Measurements from ENCODE around the gene AJAP1.
"Not testable (repeated sequence)": the region's sequence is repeated elsewhere in the genome, so short reads cannot be mapped to it uniquely, and the experiment has no call there.

The AJAP1 gene

DNA sequence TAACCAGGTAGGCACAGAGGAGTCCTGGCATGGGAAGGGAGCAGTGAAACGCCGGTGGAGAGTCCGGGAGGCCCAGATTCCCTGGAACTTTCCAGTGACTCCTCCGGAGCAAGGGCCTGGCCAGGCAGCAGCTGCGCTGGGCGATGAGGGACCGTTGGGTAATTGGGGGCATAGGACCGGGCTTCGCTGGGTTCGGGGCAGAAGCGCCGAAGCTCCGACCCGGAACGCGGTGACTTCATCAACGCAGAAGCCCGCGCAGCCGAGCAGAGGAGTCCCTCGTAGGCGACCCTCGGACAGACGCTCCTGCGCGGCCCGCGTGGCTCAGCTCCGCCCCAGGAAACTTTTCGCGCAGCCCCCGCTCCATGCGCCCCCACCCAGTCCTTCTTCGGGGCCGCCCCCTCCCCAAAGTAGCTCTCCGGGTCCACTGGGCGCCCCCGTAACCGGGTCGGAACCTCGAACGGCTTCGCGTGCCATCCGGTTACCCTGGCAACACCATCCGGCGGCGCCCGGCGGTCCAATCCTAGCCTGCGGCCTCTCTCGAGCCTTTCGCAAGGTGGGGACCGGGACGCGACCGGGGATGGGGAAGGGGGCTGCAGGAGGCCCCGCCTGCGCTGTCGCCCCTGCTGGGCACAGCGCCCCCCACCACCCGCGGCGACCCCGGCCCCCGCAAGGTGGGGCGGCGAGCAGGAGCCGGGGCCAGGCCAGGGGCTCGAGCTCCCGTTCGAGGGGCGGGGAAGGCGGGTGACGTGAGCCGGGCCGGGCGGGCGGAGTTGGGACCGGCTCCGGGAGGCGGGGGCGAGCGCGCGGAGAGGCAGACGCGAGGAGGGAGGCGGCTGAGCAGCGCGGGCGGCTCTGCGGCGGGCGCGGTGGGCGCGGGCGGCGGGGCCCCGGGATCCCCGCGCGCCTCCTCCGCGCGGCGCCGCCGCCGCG is at the start of gene AJAP1:
Gene AJAP1 (plus strand): TSS at position 814 of the 930 bp plus-strand sequence. CDS start 817 bp downstream, outside the sequence.
- DNase-seq: no peak

- DNase-seq: no peak
Observed at GRCh38 chr1:4605158-4605557, 49.3 kb upstream of the AJAP1 start.

DNA sequence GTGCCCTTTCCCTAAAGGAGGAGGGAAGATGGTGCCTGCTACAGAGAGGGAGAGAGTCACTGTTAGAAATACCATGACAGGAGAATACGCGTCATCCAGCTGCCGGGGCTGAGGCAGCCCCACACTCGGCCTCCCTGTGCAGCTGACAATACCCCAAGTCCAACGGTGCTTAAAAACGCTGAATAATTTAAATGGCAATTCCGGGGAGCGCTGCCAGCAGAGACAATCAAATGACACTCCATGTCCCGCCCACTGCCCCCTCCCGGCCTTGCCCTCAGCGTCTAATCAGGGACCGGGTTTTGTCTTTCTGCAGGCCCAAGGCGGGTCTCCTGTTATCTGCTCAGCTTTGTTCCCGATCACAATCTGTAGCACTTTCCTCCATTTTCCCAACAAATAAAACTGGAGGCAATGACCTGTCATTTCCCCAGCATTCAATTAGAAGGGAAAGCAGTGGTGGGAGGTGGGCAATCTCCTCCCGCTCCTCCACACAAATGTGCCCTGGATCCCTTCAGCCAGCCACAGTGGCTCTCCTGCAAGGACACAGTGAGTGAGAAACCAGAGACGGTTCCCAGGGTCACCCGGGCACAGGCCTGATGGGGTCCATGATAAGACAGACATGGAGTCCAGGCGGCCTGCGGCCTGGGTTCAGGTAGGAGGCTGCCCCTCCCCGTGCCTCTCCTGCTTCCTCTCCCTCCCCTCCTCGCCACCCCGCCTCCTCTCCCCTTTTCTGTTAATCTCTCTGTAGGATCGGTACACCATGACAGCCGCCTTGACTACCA is 42.7 kb upstream of the AJAP1 start:
- no peak for DNase-seq

GRCh38 chr1:4612991-4613390 is 41.4 kb upstream of the AJAP1 start:
- no peak for DNase-seq

GRCh38 chr1:4613606-4614370 is 40.6 kb upstream of the AJAP1 start:
- no peak for DNase-seq

GRCh38 chr1:4614371-4615137 is 39.9 kb upstream of the AJAP1 start:
- no peak for DNase-seq

DNA sequence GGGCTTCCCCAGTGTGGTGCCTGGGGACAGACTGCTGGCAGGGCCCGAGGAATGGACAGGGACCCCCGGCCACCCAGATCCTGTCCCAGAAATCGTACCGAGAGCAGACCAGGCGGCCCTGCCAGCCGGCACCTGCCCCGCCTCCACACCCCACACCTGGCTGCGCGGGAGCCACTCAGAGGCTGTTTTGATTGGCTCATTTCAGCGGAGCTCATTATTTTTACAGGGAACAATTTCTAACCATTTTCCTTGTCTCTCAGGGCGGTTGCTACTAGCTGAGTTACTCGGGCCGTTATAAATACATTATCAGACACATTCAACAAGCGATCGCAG is 39.3 kb upstream of the AJAP1 start:
- no peak for DNase-seq

DNA sequence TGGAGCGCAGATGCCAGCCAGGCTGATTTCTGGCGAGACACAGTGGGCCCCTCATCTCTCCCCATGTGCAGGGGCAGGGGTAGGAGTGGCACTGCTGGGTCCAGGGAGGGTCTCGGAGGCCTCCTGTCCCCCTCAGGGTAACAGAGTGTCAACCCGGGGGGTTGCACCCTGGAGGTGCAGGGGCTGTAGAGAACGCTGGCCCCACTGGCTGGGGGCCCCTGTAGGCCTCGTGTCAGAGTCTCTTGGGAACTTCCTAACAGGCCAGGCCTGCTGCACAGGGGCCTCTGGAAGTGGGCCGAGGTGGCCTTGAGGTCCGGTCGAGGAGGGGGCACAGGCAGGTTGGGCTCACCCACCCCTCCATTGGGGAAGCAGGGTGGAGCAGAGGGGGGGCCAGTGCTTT is 38.9 kb upstream of the AJAP1 start:
- DNase-seq: no peak

DNA sequence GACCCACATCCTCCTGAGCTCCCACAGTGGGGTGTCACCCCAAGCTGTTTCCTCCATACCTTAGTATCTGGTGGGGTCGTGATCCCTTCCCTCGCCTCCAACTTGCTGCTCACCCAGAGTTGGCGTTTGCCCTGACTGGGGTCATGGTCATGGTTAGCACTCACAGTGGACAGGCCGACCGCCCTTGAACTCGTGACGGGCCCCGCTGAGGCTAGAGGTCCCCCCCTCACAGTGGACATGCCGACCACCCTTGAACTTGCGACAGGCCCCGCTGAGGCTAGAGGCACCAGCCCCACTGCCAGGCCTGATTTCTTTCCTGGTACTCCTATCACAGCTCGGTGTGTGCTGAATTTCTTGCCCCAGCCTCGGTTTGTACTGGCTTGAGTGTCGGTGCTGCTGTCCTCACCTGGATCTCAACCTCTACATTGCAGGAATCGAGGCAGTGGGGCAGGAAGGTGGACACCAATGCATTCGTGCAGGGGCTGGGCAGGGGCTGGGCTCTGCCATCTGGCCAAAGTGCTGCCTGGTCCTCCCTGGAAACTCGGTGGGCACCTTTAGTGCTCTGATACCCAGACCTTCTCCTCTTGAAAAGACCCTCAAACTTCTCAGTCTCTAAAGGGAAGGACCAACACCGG is 37.5 kb upstream of the AJAP1 start:
- DNase-seq: no peak

DNA sequence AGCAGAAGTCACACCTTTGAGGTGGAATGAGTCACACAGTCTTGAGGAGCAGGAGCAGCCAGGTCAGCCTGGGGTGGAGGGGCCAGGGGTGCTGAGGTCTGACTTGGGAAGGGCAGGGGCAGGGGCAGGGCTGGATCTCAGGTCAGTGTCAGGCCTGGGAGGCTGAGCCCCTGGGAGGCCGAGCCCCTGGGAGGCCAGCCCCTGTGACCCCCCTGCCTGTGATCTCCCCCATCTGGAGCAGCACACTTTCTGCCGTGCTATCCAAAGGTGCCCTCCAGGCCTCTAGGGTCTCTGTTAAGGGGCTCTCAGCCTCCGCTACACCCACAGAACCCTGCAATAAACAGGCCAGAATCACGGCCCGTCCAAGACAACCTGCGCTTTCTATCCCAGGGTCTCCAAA is 36.9 kb upstream of the AJAP1 start:
- no peak for DNase-seq

GRCh38 chr1:4618827-4619226 is 35.6 kb upstream of the AJAP1 start:
- not testable (repeated sequence) for DNase-seq

DNA sequence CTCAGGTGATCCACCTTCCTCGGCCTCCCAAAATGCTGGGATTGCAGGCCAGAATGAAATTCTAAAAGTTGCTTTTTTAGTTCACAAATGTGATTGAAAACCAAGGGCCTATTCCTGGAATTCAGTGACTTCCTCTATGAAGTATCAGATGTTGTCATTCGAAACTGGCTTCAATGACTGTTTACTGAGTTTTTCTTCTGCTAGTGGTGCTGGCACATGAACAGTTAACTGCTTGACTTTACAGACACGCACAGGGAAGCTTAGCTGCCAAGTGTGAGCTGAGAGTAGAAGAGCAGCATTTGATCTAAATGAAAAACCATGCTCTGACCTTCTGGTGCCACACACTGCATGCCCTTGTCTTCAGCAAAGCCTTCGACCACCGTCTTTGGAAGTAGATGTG is 32.8 kb upstream of the AJAP1 start:
- no peak for DNase-seq

DNA sequence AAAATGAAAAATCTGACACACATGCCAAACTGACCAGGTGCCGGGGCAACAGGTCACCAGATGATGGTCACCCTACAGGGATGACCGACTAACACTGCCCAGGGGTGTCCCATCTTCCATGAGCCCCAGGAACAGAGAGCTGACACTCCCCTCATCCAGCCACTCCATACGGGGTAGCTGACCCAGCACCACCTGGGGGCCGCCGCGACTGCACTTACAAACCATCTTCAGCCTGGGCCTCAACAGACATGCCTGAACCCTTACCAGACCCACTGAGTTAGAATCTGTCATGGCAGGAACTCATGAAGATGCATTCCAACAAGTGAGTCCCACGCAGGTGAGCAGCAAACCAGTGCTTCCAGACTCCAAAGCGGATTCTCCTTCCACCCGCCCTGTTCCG is 31.6 kb upstream of the AJAP1 start:
- DNase-seq: no peak

GRCh38 chr1:4624141-4624715 is 30.2 kb upstream of the AJAP1 start:
- no peak for DNase-seq

DNA sequence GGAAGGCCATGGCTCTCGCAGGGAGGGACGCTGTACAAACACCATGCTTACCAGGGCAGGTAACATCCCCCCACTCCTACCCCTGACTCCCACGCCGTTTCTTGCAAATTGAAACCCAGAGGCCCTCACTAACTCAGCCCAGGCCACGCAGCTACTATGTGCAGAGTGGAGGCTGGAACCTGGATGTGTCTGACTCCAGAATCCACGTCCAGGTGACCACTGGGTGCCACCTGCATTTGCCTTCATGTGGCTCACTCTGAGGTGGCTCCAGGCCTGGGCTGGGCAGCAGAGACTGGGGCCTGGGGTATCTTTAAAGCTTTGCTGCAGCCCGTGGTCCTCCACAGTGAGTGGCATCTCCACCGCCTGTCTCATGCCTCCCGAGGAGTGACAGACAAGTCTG is 29.6 kb upstream of the AJAP1 start:
- no peak for DNase-seq

DNA sequence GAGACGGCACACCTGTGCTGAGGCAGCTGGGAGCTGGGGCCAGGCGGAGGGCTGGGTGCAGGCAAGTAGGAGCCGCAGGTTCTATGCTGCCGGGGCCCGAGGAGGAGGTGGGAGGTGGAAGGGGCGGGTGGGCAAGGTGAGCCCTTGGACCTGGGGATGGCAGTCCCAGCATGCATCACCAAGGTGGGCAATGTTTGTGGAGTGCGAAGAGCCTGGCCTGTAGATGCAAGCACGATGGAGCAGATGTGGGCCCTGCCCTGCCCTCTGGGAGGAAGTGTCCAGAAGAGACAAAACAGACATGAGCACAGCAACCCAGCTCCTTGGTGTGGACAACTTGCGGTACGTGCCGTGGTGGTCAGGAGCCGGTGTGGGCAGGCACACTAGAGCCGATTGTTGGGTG is 28.3 kb upstream of the AJAP1 start:
- DNase-seq: no peak

DNA sequence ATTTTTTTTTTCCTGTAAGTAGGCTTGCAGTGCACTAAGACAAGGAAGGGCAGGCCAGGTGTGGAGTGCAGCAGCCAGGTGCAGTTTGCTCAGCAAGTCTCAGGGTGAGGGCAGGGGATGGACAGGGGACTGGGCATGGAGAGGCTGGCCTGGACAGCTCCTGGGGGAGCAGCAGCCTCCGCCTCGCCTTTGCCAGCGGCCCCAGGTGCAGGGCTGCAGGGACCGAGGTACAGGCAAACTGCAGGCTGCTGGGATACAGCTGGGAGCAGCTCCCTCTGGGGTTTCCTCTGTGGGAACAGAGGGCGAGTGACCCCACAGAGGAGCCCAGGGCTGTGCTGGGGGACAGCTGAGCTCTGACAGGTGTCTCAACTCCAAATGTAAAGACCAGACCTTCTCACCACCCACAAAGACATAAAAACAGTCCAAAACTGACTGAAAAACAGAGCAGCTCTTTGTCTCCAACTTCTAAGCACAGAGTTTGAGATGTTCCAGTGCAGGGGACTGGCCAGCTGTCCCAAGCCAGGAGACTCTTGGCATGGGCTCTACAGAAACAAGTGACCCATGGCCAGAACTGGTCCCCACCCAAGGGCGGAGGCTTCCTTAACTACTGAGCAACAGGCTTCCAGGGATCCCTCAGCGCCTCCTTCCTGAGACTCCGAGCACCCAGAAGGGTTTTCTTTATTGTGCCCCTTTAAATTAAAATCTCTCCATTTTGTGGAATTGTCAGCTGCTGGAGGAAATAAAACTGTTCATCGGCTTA is 27.7 kb upstream of the AJAP1 start:
- DNase-seq: no peak

GRCh38 chr1:4627353-4627752 is 27.1 kb upstream of the AJAP1 start:
- DNase-seq: no peak

DNA sequence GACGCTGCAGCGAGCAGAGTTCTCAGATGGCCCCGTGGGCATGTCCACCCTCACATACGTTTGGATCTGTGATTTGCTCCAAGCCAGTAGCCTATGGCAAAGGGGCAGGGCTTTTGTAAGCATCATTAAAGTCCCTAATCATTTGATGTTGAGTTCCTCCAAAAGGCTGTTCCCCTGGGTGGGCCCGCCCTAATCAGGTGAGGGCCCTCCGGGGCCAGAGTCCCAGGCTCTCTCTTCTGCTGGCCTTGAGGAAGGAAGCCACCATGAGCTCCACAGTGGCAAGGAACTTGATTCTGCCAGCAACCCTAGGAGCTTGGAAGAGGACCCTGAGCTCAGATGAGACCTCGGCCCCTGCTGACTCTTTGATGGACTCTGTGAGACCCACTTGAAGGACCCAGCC is 25.4 kb upstream of the AJAP1 start:
- no peak for DNase-seq

- DNase-seq: no peak
Observed at GRCh38 chr1:4630561-4630960, 23.8 kb upstream of the AJAP1 start.

DNA sequence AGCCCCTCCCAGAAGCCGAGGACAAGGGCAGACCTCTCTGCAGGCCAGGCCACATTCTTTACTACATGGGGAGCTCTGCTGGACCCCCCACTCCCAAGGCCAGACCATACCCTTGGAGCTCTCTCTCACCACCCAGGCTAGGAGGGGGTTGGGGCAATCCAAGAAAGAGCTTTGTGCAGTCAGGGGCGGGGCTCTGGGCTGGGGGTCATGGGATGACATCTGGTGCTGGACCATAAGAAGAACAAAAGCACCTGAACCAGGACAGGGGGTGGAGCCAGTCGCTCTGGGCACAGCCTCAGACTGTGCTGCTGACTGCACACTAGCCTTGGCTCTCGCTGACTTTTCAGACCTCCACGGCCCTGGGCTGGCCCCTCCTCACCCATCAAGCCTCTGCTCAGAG is 23.1 kb upstream of the AJAP1 start:
- no peak for DNase-seq

Measured in activated gamma-delta T cell treated with Interleukin-2 at 50 U/mL for 16 hours (primary cell).